DMS153 (cell line): ENCODE measurements around the gene PFN1.

Experiments used
- DNase-seq: peaks from one replicate; lab custom pipeline; 2025; lab: John Stamatoyannopoulos, UW

The PFN1 gene

GRCh38 chr17:4896332-4897197, 51.8 kb downstream of the PFN1 start:
- no peak for DNase-seq

DNA sequence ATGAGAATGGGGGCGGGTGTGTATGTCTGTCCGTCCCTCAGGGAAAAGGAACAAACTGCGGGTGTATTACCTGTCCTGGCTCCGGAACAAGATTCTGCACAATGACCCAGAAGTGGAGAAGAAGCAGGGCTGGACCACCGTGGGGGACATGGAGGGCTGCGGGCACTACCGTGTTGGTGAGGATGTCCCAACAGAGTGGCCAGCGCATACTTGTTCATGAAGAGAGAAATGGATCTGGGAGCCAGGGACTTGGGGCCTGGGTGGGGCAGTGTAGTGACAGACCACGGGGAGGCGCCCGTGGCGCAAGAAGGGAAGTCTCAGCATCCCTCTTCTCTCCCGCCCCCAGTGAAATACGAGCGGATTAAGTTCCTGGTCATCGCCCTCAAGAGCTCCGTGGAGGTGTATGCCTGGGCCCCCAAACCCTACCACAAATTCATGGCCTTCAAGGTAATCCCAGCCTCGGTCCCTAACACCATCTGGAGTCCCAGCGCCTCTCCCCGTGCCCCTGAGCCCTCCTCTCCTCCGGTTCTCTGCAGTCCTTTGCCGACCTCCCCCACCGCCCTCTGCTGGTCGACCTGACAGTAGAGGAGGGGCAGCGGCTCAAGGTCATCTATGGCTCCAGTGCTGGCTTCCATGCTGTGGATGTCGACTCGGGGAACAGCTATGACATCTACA, 52.5 kb downstream of the PFN1 start:
- DNase-seq: no peak
